ENCODE results near the gene TXNDC8. TPM values are rescaled to one million over a fixed set of nuclear protein-coding genes. Genes with fewer than 3 reads are reported as not detected.

Gene TXNDC8
- total RNA-seq, 2 experiments from 2014 or later: not detected

DNA sequence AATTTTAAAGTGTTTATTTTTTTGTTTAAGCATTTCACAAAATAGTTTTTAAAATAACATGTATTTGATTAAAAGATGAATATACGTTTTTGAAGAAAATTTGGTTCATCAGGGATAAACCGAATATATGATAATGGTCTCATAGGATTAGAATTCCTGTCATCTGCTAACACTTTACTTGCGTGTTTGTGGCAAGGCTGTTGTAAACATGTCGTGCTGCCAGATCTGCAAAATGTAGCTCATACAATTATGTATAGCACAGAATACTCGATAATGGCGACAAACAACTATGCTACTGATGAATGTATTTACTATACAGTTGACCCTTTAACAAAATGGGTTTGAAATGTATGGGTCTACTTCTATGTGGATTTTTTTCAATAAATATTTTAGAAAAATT lies 7.2 kb upstream of the TXNDC8 start:
- no peaks in the 10 kb centered on the region for H3K4me1 Mint-ChIP-seq
- DNase-seq (no peak), ATAC-seq (no peak)
- ChIA-PET CTCF (no interaction called here), POLR2A (interaction anchor here (0.7 kb wide), 1 partner anchor 14 kb away, joined by 5 read pairs; no protein-coding TSS in a partner anchor)
- no peaks in the 10 kb centered on the region for H3K36me3 Mint-ChIP-seq (ENCODE audit: low read depth)
- no peak overlapping the region for H3K4me3 Mint-ChIP-seq
- H3K9me3 Mint-ChIP-seq (ENCODE audit: low read depth): no peaks in the 10 kb centered on the region
- peaks cover 2% of the 10 kb centered on the region for H3K27me3 Mint-ChIP-seq
- intact Hi-C loops (cut with DNase I, micrococcal nuclease): no loop called here
- H3K27ac Mint-ChIP-seq: no peak overlapping the region

DNA sequence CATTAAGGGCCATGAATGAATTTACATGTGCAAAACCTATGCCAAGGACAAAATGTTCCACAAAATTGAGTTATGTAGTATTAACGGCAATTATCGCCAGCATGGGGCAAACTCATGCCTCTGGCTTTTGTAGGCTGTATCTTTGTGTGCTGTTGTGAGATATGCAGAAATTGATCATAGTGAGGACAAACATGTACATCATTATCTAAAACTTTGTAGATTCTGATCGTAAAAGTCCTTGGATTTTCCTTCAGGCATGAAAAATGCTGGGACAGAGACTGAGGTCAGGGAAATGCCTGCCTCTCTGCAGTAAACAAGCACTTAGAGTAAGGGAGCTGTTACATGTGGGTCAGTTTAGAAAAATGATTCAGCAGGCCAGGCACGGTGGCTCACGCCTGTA lies 5.9 kb upstream of the TXNDC8 start:
- no peak for ATAC-seq
- no peaks in the 10 kb centered on the region for H3K36me3 Mint-ChIP-seq (ENCODE audit: low read depth)
- H3K9me3 Mint-ChIP-seq (ENCODE audit: low read depth): no peaks in the 10 kb centered on the region
- intact Hi-C loops (cut with DNase I, micrococcal nuclease): no loop called here
- H3K4me1 Mint-ChIP-seq: no peaks in the 10 kb centered on the region
- no peaks in the 10 kb centered on the region for H3K27me3 Mint-ChIP-seq
- H3K4me3 Mint-ChIP-seq: no peak overlapping the region
- no peak for DNase-seq
- no peak overlapping the region for H3K27ac Mint-ChIP-seq
- CTCF ChIA-PET: interaction anchor here (1.2 kb wide), 1 partner anchor 9 kb away, joined by 3 read pairs; no protein-coding TSS in a partner anchor
- POLR2A ChIA-PET: no interaction called here

DNA sequence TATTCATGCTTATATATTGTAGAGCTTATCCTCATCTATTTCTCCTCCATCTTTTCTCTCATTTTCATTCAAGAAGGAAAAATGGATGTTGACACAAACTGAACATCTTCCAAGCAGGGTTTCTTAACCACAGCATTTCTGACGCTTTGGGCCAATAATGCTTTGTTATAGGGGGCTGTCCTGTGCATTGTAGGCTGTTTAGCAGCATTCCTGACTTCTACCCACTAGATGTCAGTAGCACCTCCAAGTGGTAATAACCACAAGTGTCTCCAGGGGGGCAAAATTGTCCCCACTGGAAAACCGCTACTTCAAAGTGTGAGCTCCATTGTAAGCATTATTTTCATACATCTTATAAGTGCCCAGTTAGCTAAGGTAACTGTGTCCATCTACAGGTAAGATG lies 2.6 kb upstream of the TXNDC8 start:
- no peaks in the 10 kb centered on the region for H3K4me1 Mint-ChIP-seq
- ATAC-seq (no peak), DNase-seq (no peak)
- H3K27me3 Mint-ChIP-seq: no peaks in the 10 kb centered on the region
- intact Hi-C loops (cut with DNase I, micrococcal nuclease): no loop called here
- H3K27ac Mint-ChIP-seq: no peak overlapping the region
- no peaks in the 10 kb centered on the region for H3K9me3 Mint-ChIP-seq (ENCODE audit: low read depth)
- CTCF ChIA-PET: no interaction called here
- no peaks in the 10 kb centered on the region for H3K36me3 Mint-ChIP-seq (ENCODE audit: low read depth)
- POLR2A ChIA-PET: no interaction called here
- no peak overlapping the region for H3K4me3 Mint-ChIP-seq

- DNase-seq (no peak), ATAC-seq (no peak)
- Mint-ChIP-seq H3K9me3 (ENCODE audit: low read depth) (no peaks in the 10 kb centered on the region), H3K36me3 (ENCODE audit: low read depth) (no peaks in the 10 kb centered on the region), H3K27me3 (no peaks in the 10 kb centered on the region), H3K27ac (no peak overlapping the region), H3K4me3 (no peak overlapping the region), H3K4me1 (peaks cover 6% of the 10 kb centered on the region)
- intact Hi-C loops (cut with DNase I, micrococcal nuclease): no loop called here
- ChIA-PET CTCF (no interaction called here), POLR2A (no interaction called here)
Observed at GRCh38 chr9:110338143-110338542, 480 bp upstream of the TXNDC8 start.

DNA sequence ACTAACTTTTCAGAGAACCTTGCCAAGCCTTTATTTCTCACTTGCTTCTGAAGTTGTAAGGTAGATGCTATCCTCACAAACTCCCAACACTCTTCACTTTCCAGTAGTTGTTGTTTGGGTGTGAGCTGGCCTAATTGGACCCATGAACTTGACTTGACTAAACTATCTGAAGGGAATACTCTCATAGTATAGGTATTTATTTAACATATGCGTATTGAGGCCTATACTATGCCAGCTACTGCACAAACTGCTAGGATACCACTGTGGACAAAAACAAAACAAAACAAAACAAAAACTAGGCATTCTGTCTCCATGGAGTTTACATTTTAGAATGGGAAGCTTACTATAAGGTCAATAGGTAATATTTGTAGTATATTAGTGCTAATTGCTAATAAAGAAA lies 1.3 kb downstream of the TXNDC8 start:
- no peak for DNase-seq
- no peaks in the 10 kb centered on the region for H3K27me3 Mint-ChIP-seq
- H3K36me3 Mint-ChIP-seq (ENCODE audit: low read depth): no peaks in the 10 kb centered on the region
- H3K4me1 Mint-ChIP-seq: peaks cover 6% of the 10 kb centered on the region
- no peak overlapping the region for H3K27ac Mint-ChIP-seq
- H3K9me3 Mint-ChIP-seq (ENCODE audit: low read depth): no peaks in the 10 kb centered on the region
- ATAC-seq: no peak
- ChIA-PET POLR2A (no interaction called here), CTCF (no interaction called here)
- H3K4me3 Mint-ChIP-seq: no peak overlapping the region
- intact Hi-C loops (cut with DNase I, micrococcal nuclease): no loop called here

DNA sequence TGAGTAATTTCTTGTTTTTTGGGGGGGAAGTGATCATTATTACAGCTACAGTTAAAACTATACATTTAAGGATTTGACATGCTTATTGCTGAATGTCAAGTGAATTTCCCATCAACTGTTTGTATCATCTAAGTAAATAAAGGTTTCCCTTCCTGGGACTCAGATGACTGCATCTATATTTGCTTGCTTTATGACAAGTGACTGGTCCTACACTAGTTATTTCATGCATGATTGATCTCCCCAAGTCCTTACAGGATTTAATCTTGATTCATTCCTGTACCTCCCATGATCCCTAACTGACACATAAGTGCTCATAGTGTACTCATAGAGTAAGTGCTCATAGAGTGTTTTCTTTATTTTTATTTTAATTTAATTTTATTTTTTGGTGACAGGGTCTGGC lies 2.8 kb downstream of the TXNDC8 start:
- no peaks in the 10 kb centered on the region for H3K27me3 Mint-ChIP-seq
- H3K4me1 Mint-ChIP-seq: peaks cover 8% of the 10 kb centered on the region
- ATAC-seq (peak; percentile 39), DNase-seq (no peak)
- ChIA-PET POLR2A (no interaction called here), CTCF (no interaction called here)
- intact Hi-C loops (cut with DNase I, micrococcal nuclease): no loop called here
- no peaks in the 10 kb centered on the region for H3K36me3 Mint-ChIP-seq (ENCODE audit: low read depth)
- H3K27ac Mint-ChIP-seq: no peak overlapping the region
- peaks cover 1% of the 10 kb centered on the region for H3K9me3 Mint-ChIP-seq (ENCODE audit: low read depth)
- no peak overlapping the region for H3K4me3 Mint-ChIP-seq

- CTCF ChIA-PET: interaction anchor here (1.5 kb wide), 1 partner anchor 10 kb away, joined by 4 read pairs; no protein-coding TSS in a partner anchor
Observed at GRCh38 chr9:110334183-110334582, 3.5 kb downstream of the TXNDC8 start.

GRCh38 chr9:110332766-110333165 lies 4.9 kb downstream of the TXNDC8 start:
- Mint-ChIP-seq H3K27ac (no peak overlapping the region), H3K27me3 (no peaks in the 10 kb centered on the region), H3K4me1 (peaks cover 8% of the 10 kb centered on the region), H3K36me3 (ENCODE audit: low read depth) (no peaks in the 10 kb centered on the region), H3K9me3 (ENCODE audit: low read depth) (peaks cover 1% of the 10 kb centered on the region), H3K4me3 (no peak overlapping the region)
- POLR2A ChIA-PET: no interaction called here
- no peak for ATAC-seq
- CTCF ChIA-PET: interaction anchor here (1.0 to 1.5 kb wide), 2 partner anchors 9 to 111 kb away, joined by 3 to 4 read pairs; no protein-coding TSS in a partner anchor
- DNase-seq: no peak
- intact Hi-C loops (cut with DNase I, micrococcal nuclease): no loop called here

More at GRCh38 chr9:110334183-110334582, 3.5 kb downstream of the TXNDC8 start:
- H3K27ac Mint-ChIP-seq: no peak overlapping the region
- peaks cover 1% of the 10 kb centered on the region for H3K9me3 Mint-ChIP-seq (ENCODE audit: low read depth)
- DNase-seq (no peak), ATAC-seq (no peak)
- no peak overlapping the region for H3K4me3 Mint-ChIP-seq
- intact Hi-C loops (cut with DNase I, micrococcal nuclease): no loop called here
- H3K36me3 Mint-ChIP-seq (ENCODE audit: low read depth): no peaks in the 10 kb centered on the region
- peaks cover 8% of the 10 kb centered on the region for H3K4me1 Mint-ChIP-seq
- no peaks in the 10 kb centered on the region for H3K27me3 Mint-ChIP-seq
- POLR2A ChIA-PET: interaction anchor here (0.6 kb wide), 2 partner anchors 76 to 431 kb away, joined by 5 to 12 read pairs; no protein-coding TSS in a partner anchor

- ATAC-seq (no peak), DNase-seq (no peak)
- Mint-ChIP-seq H3K4me1 (peaks cover 8% of the 10 kb centered on the region), H3K36me3 (ENCODE audit: low read depth) (no peaks in the 10 kb centered on the region), H3K9me3 (ENCODE audit: low read depth) (peaks cover 1% of the 10 kb centered on the region), H3K27me3 (peaks cover 2% of the 10 kb centered on the region), H3K27ac (no peak overlapping the region), H3K4me3 (no peak overlapping the region)
- POLR2A ChIA-PET: interaction anchor here (0.5 kb wide), 1 partner anchor 14 kb away, joined by 5 read pairs; no protein-coding TSS in a partner anchor
- CTCF ChIA-PET: no interaction called here
- intact Hi-C loops (cut with DNase I, micrococcal nuclease): no loop called here
Observed at GRCh38 chr9:110330484-110331105, 7.1 kb downstream of the TXNDC8 start.

DNA sequence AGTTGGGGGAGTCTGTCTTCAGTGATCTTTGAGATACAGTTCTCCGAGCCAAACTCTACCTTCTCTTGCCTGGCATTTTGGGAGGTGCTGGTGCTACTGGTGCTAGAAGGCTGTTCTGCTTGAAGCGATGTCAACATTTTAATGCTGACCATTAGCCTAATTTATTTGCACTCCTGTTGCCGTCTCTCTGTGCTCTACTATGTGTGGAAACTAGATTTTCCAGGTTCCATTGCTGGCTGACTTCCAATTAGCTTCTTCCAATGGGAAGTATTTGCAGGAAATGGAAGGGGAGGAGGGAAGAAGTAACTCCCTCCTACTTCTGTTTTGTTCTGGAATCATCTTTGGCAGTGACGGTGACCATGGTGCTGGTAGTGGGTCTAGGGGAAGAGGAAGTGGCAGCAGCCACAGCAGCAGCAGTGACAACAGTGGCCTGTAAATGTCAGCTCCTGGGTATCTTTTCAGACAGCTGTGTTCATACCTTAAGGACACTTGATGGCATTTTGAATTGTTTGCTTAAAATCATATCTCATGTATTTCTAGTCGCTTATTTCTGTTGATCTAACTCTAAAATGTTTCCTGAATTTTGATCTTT lies 7.9 kb downstream of the TXNDC8 start:
- H3K27ac Mint-ChIP-seq: no peak overlapping the region
- ChIA-PET POLR2A (no interaction called here), CTCF (no interaction called here)
- intact Hi-C loops (cut with DNase I, micrococcal nuclease): no loop called here
- DNase-seq (no peak), ATAC-seq (no peak)
- peaks cover 2% of the 10 kb centered on the region for H3K27me3 Mint-ChIP-seq
- H3K9me3 Mint-ChIP-seq (ENCODE audit: low read depth): peaks cover 1% of the 10 kb centered on the region
- no peak overlapping the region for H3K4me3 Mint-ChIP-seq
- H3K4me1 Mint-ChIP-seq: peaks cover 8% of the 10 kb centered on the region
- H3K36me3 Mint-ChIP-seq (ENCODE audit: low read depth): no peaks in the 10 kb centered on the region

- POLR2A ChIA-PET: no interaction called here
- H3K27ac Mint-ChIP-seq: no peak overlapping the region
- CTCF ChIA-PET: interaction anchor here (0.7 kb wide), 1 partner anchor 364 kb away, joined by 3 read pairs; no protein-coding TSS in a partner anchor
Observed at GRCh38 chr9:110328763-110329162, 8.9 kb downstream of the TXNDC8 start.

GRCh38 chr9:110327716-110328115 lies 9.9 kb downstream of the TXNDC8 start:
- POLR2A ChIA-PET: no interaction called here
- CTCF ChIA-PET: no interaction called here
- H3K27ac Mint-ChIP-seq: no peak overlapping the region

More at GRCh38 chr9:110328763-110329162, 8.9 kb downstream of the TXNDC8 start:
- intact Hi-C loops (cut with DNase I, micrococcal nuclease): no loop called here
- Mint-ChIP-seq H3K36me3 (ENCODE audit: low read depth) (no peaks in the 10 kb centered on the region), H3K27me3 (peaks cover 2% of the 10 kb centered on the region), H3K9me3 (ENCODE audit: low read depth) (peaks cover 1% of the 10 kb centered on the region), H3K4me1 (peaks cover 2% of the 10 kb centered on the region), H3K4me3 (no peak overlapping the region)
- ATAC-seq: no peak
- DNase-seq: no peak

More at GRCh38 chr9:110327716-110328115, 9.9 kb downstream of the TXNDC8 start:
- Mint-ChIP-seq H3K9me3 (ENCODE audit: low read depth) (peaks cover 1% of the 10 kb centered on the region), H3K4me3 (no peak overlapping the region), H3K4me1 (peaks cover 2% of the 10 kb centered on the region), H3K36me3 (ENCODE audit: low read depth) (no peaks in the 10 kb centered on the region), H3K27me3 (peaks cover 2% of the 10 kb centered on the region)
- ATAC-seq (no peak), DNase-seq (no peak)
- intact Hi-C loops (cut with DNase I, micrococcal nuclease): no loop called here

All from activated CD4-positive, alpha-beta T cell treated with anti-CD3 and anti-CD28 coated beads for 36 hours (primary cell).